Measurements from ENCODE around the gene CETP. TPM values are rescaled to one million over a fixed set of nuclear protein-coding genes. Genes with fewer than 3 reads are reported as not detected.

CETP gene
- total and polyA plus RNA-seq, 4 donors: 3.3 to 24.0 (median 6.3) TPM

- Histone ChIP-seq H3K27ac (ENCODE audit: low read depth in 1 of 2, low read length in 2 of 2) (peak overlapping the region; percentile 26 to 62), H3K9me3 (ENCODE audit: control insufficient read depth in 4 of 4, low read length in 3 of 4) (no peaks in the 10 kb centered on the region), H3K4me1 (ENCODE audit: control insufficient read depth in 4 of 4, insufficient read depth in 4 of 4, low read length in 3 of 4) (peaks cover 0 to 18% (median 5%) of the 10 kb centered on the region in 4 donors), H3K4me3 (ENCODE audit: low read depth in 1 of 3, low read length in 3 of 3) (no peak overlapping the region), H3K9ac (ENCODE audit: low read depth in 1 of 2, low read length in 2 of 2) (no peak overlapping the region), H3K27me3 (ENCODE audit: control insufficient read depth in 4 of 4, insufficient read depth in 4 of 4, low read length in 3 of 4) (no peaks in the 10 kb centered on the region), H3K36me3 (ENCODE audit: control insufficient read depth in 4 of 4, insufficient read depth in 3 of 4, low read depth in 1 of 4, low read length in 3 of 4) (no peaks in the 10 kb centered on the region)
- DNase-seq (ENCODE audit: low spot score): no peak
- 77% methylated on average over 12 of the region's 12 CpGs for WGBS
- TF ChIP-seq MAX (IDR thresholded peaks at IDR 0.05) (peak; percentile 9), NR2F2 (IDR thresholded peaks at IDR 0.05) (peak; percentile 16), TAF1 (conservative IDR thresholded peaks at IDR 0.05) (no peak)
These were observed 3.7 kb downstream of the CETP start for GRCh38 chr16:56965149-56966092.

- Histone ChIP-seq H3K4me1 (ENCODE audit: control insufficient read depth in 4 of 4, insufficient read depth in 4 of 4, low read length in 3 of 4) (peaks cover 0 to 17% (median 3%) of the 10 kb centered on the region in 4 donors), H3K4me3 (ENCODE audit: low read depth in 1 of 3, low read length in 3 of 3) (no peak overlapping the region), H3K27ac (ENCODE audit: low read depth in 1 of 2, low read length in 2 of 2) (peak overlapping the region; percentile 26 to 62), H3K9ac (ENCODE audit: low read depth in 1 of 2, low read length in 2 of 2) (no peak overlapping the region), H3K9me3 (ENCODE audit: control insufficient read depth in 4 of 4, low read length in 3 of 4) (no peaks in the 10 kb centered on the region), H3K36me3 (ENCODE audit: control insufficient read depth in 4 of 4, insufficient read depth in 3 of 4, low read depth in 1 of 4, low read length in 3 of 4) (no peaks in the 10 kb centered on the region), H3K27me3 (ENCODE audit: control insufficient read depth in 4 of 4, insufficient read depth in 4 of 4, low read length in 3 of 4) (no peaks in the 10 kb centered on the region)
- TF ChIP-seq FOXA2 (IDR thresholded peaks at IDR 0.05): no peak
- no peak for TF ChIP-seq EGR1 (IDR thresholded peaks at IDR 0.05; ENCODE audit: low read depth in 2 of 2)
- no peak for TF ChIP-seq ATF3 (IDR thresholded peaks at IDR 0.05)
- TF ChIP-seq MAX (IDR thresholded peaks at IDR 0.05): no peak
- DNase-seq (ENCODE audit: low spot score): no peak
- WGBS: 73% methylated on average over 3 of the region's 3 CpGs
These were observed 4.3 kb downstream of the CETP start for GRCh38 chr16:56966093-56966475.

GRCh38 chr16:56967733-56968132 is 6.0 kb downstream of the CETP start:
- peak overlapping the region; percentile 29 to 51 for H3K27ac ChIP-seq (ENCODE audit: low read depth in 1 of 2, low read length in 2 of 2)
- no peak for DNase-seq (ENCODE audit: low spot score)
- no peak overlapping the region for H3K4me3 ChIP-seq (ENCODE audit: low read depth in 1 of 3, low read length in 3 of 3)
- no peak overlapping the region for H3K9ac ChIP-seq (ENCODE audit: low read depth in 1 of 2, low read length in 2 of 2)
- peak; percentile 57 to 81 for TF ChIP-seq HNF4A (conservative IDR thresholded peaks at IDR 0.05)
- no peak for TF ChIP-seq TAF1 (conservative IDR thresholded peaks at IDR 0.05)
- TF ChIP-seq RAD21 (IDR thresholded peaks at IDR 0.05): no peak
- no peak for TF ChIP-seq REST (IDR thresholded peaks at IDR 0.05)
- TF ChIP-seq RXRA (IDR thresholded peaks at IDR 0.05): peak in 1 of 2 donors; percentile 69
- TF ChIP-seq YY1 (IDR thresholded peaks at IDR 0.05): peak; percentile 63
- TF ChIP-seq GABPA (IDR thresholded peaks at IDR 0.05 in 1 of 2, conservative IDR thresholded peaks at IDR 0.05 in 1 of 2): no peak
- no peak for TF ChIP-seq EGR1 (IDR thresholded peaks at IDR 0.05; ENCODE audit: low read depth in 2 of 2)
- peak in 1 of 2 donors; percentile 20 for TF ChIP-seq JUND (IDR thresholded peaks at IDR 0.05)
- no peak for TF ChIP-seq ATF3 (IDR thresholded peaks at IDR 0.05)
- TF ChIP-seq MAX (IDR thresholded peaks at IDR 0.05): no peak
- peak; percentile 18 for TF ChIP-seq SP1 (IDR thresholded peaks at IDR 0.05)
- no peaks in the 10 kb centered on the region for H3K27me3 ChIP-seq (ENCODE audit: control insufficient read depth in 4 of 4, insufficient read depth in 4 of 4, low read length in 3 of 4)
- H3K4me1 ChIP-seq (ENCODE audit: control insufficient read depth in 4 of 4, insufficient read depth in 4 of 4, low read length in 3 of 4): peaks cover 0 to 15% (median 3%) of the 10 kb centered on the region in 4 donors
- no peaks in the 10 kb centered on the region for H3K9me3 ChIP-seq (ENCODE audit: control insufficient read depth in 4 of 4, low read length in 3 of 4)
- H3K36me3 ChIP-seq (ENCODE audit: control insufficient read depth in 4 of 4, insufficient read depth in 3 of 4, low read depth in 1 of 4, low read length in 3 of 4): no peaks in the 10 kb centered on the region
- 8% methylated on average over 2 of the region's 2 CpGs for WGBS

Data from liver (tissue), 9 donors.